ENCODE results near the gene CAPG. TPM values are rescaled to one million over a fixed set of nuclear protein-coding genes. Genes with fewer than 3 reads are reported as not detected.

The CAPG gene
- total and polyA plus RNA-seq, 9 of the 15 experiments (the other 6 are each of a cell fraction or from before 2014, with no cell fraction given): 10.6 to 90.4 (median 56.0) TPM

GRCh38 chr2:85390941-85391669 lies 19.1 kb downstream of the CAPG start (continued):
- peak; percentile 89 for TF ChIP-seq REST (IDR thresholded peaks at IDR 0.05; ENCODE audit: borderline replicate concordance)
- TF ChIP-seq REST (CRISPR knock-in tag; IDR thresholded peaks at IDR 0.05; ENCODE audit: low read depth): no peak
- peak; percentile 93 for TF ChIP-seq SMC3 (conservative IDR thresholded peaks at IDR 0.05; ENCODE audit: insufficient read depth, low read depth, low read length)
- TF ChIP-seq VEZF1 (CRISPR knock-in tag; IDR thresholded peaks at IDR 0.05): peak; percentile 44
- TF ChIP-seq CTBP1 (IDR thresholded peaks at IDR 0.05; ENCODE audit: borderline replicate concordance): 0 out of 2 replicates have a peak, but pooled peaks have one; percentile 27
- TF ChIP-seq ARID2 (IDR thresholded peaks at IDR 0.05): peak; percentile 84; the same call in 1 of the 2 replicates
- 0 out of 4 replicates have a peak, but pooled peaks of 1 of the 2 experiments have one; percentile 35 for TF ChIP-seq TBL1XR1 (IDR thresholded peaks at IDR 0.05; ENCODE audit: low read length in 2 of 2)
- 0 out of 2 replicates have a peak, but pooled peaks have one; percentile 26 for TF ChIP-seq KLF13 (tag; IDR thresholded peaks at IDR 0.05; ENCODE audit: borderline replicate concordance, low read depth)
- TF ChIP-seq BCOR (IDR thresholded peaks at IDR 0.05): no peak
- peak; percentile 73 for TF ChIP-seq CTCFL (IDR thresholded peaks at IDR 0.05; ENCODE audit: borderline replicate concordance, insufficient read depth, low read depth, low read length, poor library complexity, severe bottlenecking)
- TF ChIP-seq YY1 (IDR thresholded peaks at IDR 0.05; ENCODE audit: borderline replicate concordance in 1 of 3, control insufficient read depth in 1 of 3, extremely low read depth in 1 of 3, insufficient read depth in 3 of 3, insufficient read length in 1 of 3, insufficient replicate concordance in 2 of 3, low read depth in 1 of 3, low read length in 2 of 3): peak in 1 of 3 experiments; percentile 40
- TF ChIP-seq STAG1 (CRISPR knock-in tag; IDR thresholded peaks at IDR 0.05; ENCODE audit: borderline replicate concordance): peak; percentile 43; the same call in 1 of the 2 replicates
